GM18873 (cell line): Measurements from ENCODE around the gene HTATSF1.

Experiments used
- ATAC-seq: cut with Tn5 transposase; IDR thresholded peaks from one replicate; pipeline ENCODE4 v1.9.1; 2021; ENCODE audit warnings: mild to moderate bottlenecking, moderate library complexity, moderate number of reproducible peaks; ENCODE audit not compliant: unreplicated experiment, low FRiP score

Gene HTATSF1, protein sequence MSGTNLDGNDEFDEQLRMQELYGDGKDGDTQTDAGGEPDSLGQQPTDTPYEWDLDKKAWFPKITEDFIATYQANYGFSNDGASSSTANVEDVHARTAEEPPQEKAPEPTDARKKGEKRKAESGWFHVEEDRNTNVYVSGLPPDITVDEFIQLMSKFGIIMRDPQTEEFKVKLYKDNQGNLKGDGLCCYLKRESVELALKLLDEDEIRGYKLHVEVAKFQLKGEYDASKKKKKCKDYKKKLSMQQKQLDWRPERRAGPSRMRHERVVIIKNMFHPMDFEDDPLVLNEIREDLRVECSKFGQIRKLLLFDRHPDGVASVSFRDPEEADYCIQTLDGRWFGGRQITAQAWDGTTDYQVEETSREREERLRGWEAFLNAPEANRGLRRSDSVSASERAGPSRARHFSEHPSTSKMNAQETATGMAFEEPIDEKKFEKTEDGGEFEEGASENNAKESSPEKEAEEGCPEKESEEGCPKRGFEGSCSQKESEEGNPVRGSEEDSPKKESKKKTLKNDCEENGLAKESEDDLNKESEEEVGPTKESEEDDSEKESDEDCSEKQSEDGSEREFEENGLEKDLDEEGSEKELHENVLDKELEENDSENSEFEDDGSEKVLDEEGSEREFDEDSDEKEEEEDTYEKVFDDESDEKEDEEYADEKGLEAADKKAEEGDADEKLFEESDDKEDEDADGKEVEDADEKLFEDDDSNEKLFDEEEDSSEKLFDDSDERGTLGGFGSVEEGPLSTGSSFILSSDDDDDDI

GRCh38 chrX:136497556-136498052, at the start of gene HTATSF1:
Gene HTATSF1, plus strand, starts transcription at chrX:136497592. Its CDS starts 93 bp downstream, at chrX:136497685.
- peak; percentile 21 for ATAC-seq

GRCh38 chrX:136447968-136448367, 49.4 kb upstream of the HTATSF1 start:
- ATAC-seq, result no peak

GRCh38 chrX:136450050-136450830, 47.2 kb upstream of the HTATSF1 start:
- ATAC-seq, result no peak

GRCh38 chrX:136452614-136453013, 44.8 kb upstream of the HTATSF1 start:
- ATAC-seq, result no peak

- ATAC-seq, result no peak
Observed at GRCh38 chrX:136453114-136453513, 44.3 kb upstream of the HTATSF1 start.

GRCh38 chrX:136453771-136454170, 43.6 kb upstream of the HTATSF1 start:
- ATAC-seq, result no peak

DNA sequence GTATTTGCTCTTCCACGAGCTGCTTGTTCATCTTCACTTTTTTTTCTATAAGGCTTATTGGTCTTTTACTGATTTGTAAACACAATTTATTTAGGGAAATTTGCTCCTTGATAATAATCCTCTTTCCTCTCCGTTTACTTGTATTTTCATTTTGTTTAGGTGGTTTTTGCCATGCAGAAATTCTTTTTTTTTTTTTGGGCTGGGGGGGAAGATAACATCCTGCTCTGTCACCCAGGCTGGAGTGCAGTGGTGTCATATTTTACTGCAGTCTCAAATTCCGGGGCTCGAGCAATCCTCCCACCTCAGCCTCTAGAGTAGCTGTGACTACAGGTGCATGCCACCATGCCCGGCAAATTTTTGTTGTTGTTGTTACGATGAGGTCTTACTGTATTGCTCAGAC, 41.3 kb upstream of the HTATSF1 start:
- no peak for ATAC-seq

DNA sequence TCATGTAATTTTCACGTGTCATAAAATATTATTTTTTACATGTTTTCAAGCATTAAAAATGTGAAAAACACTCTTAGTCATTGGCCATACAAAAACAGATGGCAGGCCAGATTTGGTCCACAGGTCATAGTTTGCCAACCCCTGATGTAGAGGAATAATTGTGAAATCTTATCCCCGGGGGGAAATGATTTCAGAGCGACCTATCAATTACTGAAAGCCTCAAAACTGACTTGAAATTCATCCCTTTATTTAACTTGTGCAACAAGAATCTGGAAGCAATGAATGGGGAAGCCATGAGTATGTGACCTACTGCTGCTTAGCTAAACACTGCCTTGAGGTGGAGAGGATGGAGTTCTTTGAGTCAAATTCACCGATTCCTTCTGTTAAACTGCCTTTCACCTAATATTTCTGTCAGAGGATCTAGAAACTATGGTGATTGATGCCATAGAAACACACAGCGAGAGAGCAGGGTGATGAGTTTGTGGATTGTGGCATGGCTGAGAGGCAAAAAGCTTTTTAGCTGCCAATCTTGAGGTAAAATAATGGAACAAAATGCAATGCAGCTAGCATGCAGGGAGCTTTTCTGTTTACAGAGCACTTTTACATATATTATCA, 40.0 kb upstream of the HTATSF1 start:
- ATAC-seq, result no peak

- ATAC-seq, result no peak
Observed at GRCh38 chrX:136464589-136464988, 32.8 kb upstream of the HTATSF1 start.

DNA sequence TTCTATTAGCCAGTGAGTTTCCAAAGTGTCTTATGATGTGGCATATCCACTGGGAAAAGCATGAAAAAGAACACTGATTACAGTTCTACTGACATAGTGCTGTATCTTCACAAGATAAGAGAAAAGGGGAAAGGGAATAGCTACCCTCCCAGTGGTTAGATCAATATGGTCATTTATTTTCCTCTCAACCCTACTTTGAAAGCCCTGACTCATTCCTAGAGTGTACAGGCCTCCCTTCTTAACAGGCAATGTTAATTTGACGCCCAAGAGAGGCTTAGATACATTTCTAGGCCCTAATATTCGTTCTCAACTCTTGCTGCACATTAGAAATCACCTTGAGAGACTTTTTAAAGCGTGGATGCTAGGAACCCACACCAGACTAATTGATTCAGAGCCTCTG, 30.1 kb upstream of the HTATSF1 start:
- ATAC-seq, result no peak

- no peak for ATAC-seq
Observed at GRCh38 chrX:136468391-136469103, 28.8 kb upstream of the HTATSF1 start.

DNA sequence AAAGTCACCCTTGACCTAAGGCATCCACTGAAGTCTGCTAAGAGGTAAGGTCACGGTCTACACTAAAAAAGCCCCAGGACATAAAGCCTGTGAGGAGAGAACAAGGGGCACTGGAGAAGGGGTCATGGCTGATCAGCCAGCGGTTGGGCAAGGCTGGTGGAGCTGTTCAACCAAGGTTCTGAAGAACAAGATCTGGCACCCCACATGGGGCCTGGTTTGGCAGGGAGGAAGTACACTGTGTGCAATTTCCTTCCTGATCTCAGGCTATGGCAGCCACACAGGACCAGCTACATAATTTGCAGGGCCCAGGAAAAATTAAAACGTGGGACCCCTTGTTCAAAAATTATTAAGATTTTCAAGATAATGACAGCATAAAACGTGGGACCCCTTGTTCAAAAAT, 23.7 kb upstream of the HTATSF1 start:
- ATAC-seq, result no peak

DNA sequence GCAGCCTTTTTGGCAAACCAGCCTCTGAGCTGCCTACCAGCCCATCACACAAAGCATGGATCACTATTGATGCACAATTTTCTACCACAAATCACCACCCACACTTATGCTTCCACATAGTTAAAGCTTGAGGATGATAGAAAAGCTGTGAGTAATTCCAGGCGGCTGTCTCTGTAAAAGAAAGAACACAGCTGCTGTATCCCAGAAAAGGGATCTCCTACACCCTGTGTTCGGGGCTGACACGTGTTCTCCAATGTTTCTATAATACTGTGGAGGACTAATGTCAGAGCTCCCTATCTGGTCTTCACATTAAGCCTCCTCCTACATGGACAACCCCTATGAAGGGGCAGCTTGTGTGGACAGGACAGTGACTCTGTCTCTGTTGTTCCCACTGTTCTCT, 22.2 kb upstream of the HTATSF1 start:
- ATAC-seq, result no peak

GRCh38 chrX:136476501-136476900, 20.9 kb upstream of the HTATSF1 start:
- no peak for ATAC-seq

DNA sequence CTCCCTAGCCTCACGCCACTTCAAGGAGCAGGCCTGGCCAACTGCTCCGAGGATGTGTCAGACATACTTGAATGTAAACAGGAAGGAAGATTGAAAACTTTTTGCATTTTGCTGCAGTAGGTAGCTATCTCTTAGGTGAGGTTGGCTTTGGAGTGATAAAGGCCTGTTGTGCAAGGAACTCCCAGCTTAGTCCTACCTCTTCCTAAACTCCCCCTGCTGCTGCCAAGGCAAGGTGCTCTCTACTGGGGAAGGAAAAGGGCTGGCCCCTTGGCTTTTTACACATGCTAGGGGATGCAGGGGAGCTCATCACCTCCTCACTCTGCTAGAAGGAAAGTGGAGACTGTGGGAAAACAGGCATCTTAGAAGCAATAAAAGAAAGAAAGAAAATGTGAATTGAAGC, 20.4 kb upstream of the HTATSF1 start:
- ATAC-seq, result no peak

DNA sequence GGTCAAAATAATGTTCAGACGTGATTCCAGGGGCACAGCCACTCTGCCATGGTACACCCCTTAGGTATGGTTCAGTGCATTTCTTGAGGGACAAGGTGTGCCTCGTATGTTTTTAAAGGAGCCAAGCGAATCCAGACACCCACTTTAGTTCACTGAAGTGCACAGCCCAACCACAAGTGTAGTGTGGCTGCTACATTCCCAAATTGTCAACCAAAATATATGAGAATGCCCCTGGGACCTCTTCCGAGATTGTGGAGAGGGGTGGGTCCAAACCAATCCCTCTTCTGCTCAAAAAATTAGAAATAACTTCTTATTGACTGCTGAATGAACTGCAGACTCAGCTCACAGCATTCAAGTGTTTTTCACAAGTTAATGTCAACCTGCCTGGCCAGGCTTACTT, 17.0 kb upstream of the HTATSF1 start:
- ATAC-seq, result no peak

DNA sequence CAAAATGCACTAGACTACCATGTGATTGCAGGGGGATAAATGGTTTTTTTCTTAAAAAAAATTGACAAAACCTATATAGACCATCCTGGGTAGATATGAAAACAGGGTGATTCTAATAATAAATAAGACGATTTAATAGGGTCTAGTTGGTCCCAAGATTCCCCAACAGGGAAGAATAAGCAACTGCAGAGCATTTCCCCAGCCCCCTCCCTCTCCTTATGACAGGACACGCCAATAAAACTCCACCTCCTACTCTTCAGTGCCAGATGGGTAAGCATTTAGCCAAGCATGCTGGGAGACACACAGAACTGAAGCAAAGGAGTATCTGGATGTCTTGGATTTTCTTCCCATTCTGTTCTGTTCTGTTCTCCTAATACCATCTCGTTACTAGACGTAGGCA, 9.7 kb upstream of the HTATSF1 start, which contains the start of gene BRS3:
Gene BRS3, plus strand, starts transcription at position 301 of the 400 bp plus-strand sequence. CDS start 168 bp downstream, outside the sequence.
- ATAC-seq, result no peak

- no peak for ATAC-seq
Observed at GRCh38 chrX:136488706-136489105, 8.7 kb upstream of the HTATSF1 start.

DNA sequence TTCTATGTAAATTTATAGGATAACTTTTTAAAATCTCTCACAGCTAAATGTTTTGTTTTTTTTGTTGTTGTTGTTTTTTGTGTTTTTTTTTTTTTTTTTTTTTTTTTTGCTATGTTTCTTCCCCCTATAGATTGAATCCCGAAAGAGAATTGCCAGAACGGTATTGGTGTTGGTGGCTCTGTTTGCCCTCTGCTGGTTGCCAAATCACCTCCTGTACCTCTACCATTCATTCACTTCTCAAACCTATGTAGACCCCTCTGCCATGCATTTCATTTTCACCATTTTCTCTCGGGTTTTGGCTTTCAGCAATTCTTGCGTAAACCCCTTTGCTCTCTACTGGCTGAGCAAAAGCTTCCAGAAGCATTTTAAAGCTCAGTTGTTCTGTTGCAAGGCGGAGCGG, 5.6 kb upstream of the HTATSF1 start:
- no peak for ATAC-seq

DNA sequence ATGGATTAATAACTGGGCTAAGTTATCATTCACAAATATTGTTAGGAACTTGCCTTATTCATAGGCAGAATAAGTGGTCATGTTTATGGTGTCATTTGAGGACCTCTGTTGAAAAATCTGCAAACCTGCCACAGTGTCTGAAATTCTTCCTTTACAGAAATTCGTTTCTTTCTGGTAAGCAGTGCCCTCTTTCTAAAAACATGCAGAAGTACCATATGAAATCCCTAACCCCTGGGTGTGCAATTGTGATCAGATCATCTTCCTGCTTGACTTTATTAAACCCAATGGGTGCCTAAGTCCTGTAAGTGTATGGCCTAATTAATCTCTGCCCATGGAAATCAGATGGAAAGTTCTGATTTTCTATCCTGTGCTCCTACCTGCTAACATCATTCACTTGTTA, 4.4 kb upstream of the HTATSF1 start:
- no peak for ATAC-seq
